KMS-11 (cell line): ENCODE data around the gene SPOCK3.

Experiments
- H2AFZ ChIP-seq: fragments of 200-600 bp; sonication (generic); 2 replicates; pipeline ENCODE4 v1.6.1; 2016; ENCODE audit warnings: antibody characterized with exemption, mixed run types, low read depth
- H3K27ac ChIP-seq: fragments of 200-600 bp; sonication (generic); 2 replicates; pipeline ENCODE4 v1.6.1; 2016; ENCODE audit warnings: mild to moderate bottlenecking, mixed run types
- H3K27me3 ChIP-seq: fragments of 200-600 bp; sonication (generic); 2 replicates; pipeline ENCODE4 v1.6.1; 2017; ENCODE audit warnings: mild to moderate bottlenecking, low read depth, mixed run types, moderate library complexity; ENCODE audit not compliant: insufficient read depth
- H3K36me3 ChIP-seq: fragments of 200-600 bp; sonication (generic); 2 replicates; pipeline ENCODE4 v1.6.1; 2017; ENCODE audit warnings: mild to moderate bottlenecking, mixed run types; ENCODE audit not compliant: insufficient read depth
- H3K4me1 ChIP-seq: fragments of 200-600 bp; sonication (generic); 2 replicates; pipeline ENCODE4 v1.6.1; 2016; ENCODE audit warnings: mild to moderate bottlenecking, low read depth, mixed run types; ENCODE audit not compliant: poor library complexity, severe bottlenecking
- H3K4me2 ChIP-seq: fragments of 200-600 bp; sonication (generic); 2 replicates; pipeline ENCODE4 v1.7.0; 2016; ENCODE audit warnings: mild to moderate bottlenecking, mixed run types
- H3K4me3 ChIP-seq: fragments of 200-600 bp; sonication (generic); IDR thresholded peaks from 2 replicates; pipeline ENCODE4 v1.6.1; 2017; ENCODE audit warnings: low read depth, low read length, mixed read lengths; ENCODE audit not compliant: insufficient read depth
- H3K79me2 ChIP-seq: fragments of 200-600 bp; sonication (generic); 2 replicates; pipeline ENCODE4 v1.6.1; 2016; ENCODE audit warnings: low read depth, mixed run types; ENCODE audit not compliant: insufficient read depth
- H3K9ac ChIP-seq: fragments of 200-600 bp; sonication (generic); 2 replicates; pipeline ENCODE4 v1.6.1; 2016; ENCODE audit warnings: mild to moderate bottlenecking, mixed run types
- H4K20me1 ChIP-seq: fragments of 200-600 bp; sonication (generic); 2 replicates; pipeline ENCODE4 v1.6.1; 2016; ENCODE audit warnings: mild to moderate bottlenecking, mixed run types; ENCODE audit not compliant: insufficient read depth
- CTCF ChIP-seq: fragments of 200-600 bp; sonication (generic); conservative IDR thresholded peaks from 2 replicates; pipeline ENCODE4 v1.6.1; 2017; ENCODE audit warnings: low read depth, mild to moderate bottlenecking, antibody characterized with exemption, low read length, moderate library complexity, mixed read lengths

SPOCK3 gene

GRCh38 chr4:167144605-167145004 lies 89.7 kb downstream of the SPOCK3 start:
- Histone ChIP-seq H3K79me2 (no peaks in the 10 kb centered on the region), H3K4me2 (no peak overlapping the region), H3K4me1 (no peaks in the 10 kb centered on the region), H3K4me3 (no peak overlapping the region), H3K9ac (no peak overlapping the region), H2AFZ (no peak overlapping the region), H4K20me1 (no peaks in the 10 kb centered on the region), H3K27ac (no peak overlapping the region), H3K27me3 (no peaks in the 10 kb centered on the region), H3K36me3 (no peaks in the 10 kb centered on the region)
- TF ChIP-seq CTCF: no peak

- TF ChIP-seq CTCF: no peak
- Histone ChIP-seq H3K27ac (no peak overlapping the region), H4K20me1 (no peaks in the 10 kb centered on the region), H3K9ac (no peak overlapping the region), H3K4me1 (no peaks in the 10 kb centered on the region), H2AFZ (no peak overlapping the region), H3K4me2 (no peak overlapping the region), H3K27me3 (no peaks in the 10 kb centered on the region), H3K79me2 (no peaks in the 10 kb centered on the region), H3K36me3 (no peaks in the 10 kb centered on the region), H3K4me3 (no peak overlapping the region)
These were observed 91.3 kb downstream of the SPOCK3 start for GRCh38 chr4:167143018-167143417.

GRCh38 chr4:167136270-167136669 lies 98.0 kb downstream of the SPOCK3 start:
- Histone ChIP-seq H4K20me1 (no peaks in the 10 kb centered on the region), H3K4me3 (no peak overlapping the region), H2AFZ (no peak overlapping the region), H3K79me2 (no peaks in the 10 kb centered on the region), H3K36me3 (no peaks in the 10 kb centered on the region), H3K4me2 (peak overlapping the region; percentile 19; the same call in 1 of the 2 replicates), H3K4me1 (peaks cover 8% of the 10 kb centered on the region), H3K27ac (no peak overlapping the region), H3K27me3 (no peaks in the 10 kb centered on the region), H3K9ac (no peak overlapping the region)
- TF ChIP-seq CTCF: no peak

GRCh38 chr4:167129146-167129545 lies 105.1 kb downstream of the SPOCK3 start:
- Histone ChIP-seq H3K36me3 (no peaks in the 10 kb centered on the region), H3K79me2 (no peaks in the 10 kb centered on the region), H3K27ac (no peak overlapping the region), H3K4me2 (no peak overlapping the region), H3K4me1 (no peaks in the 10 kb centered on the region), H3K9ac (no peak overlapping the region), H3K27me3 (no peaks in the 10 kb centered on the region), H2AFZ (no peak overlapping the region), H4K20me1 (no peaks in the 10 kb centered on the region), H3K4me3 (no peak overlapping the region)
- TF ChIP-seq CTCF: no peak
